ENCODE measurements around the gene ANP32B.

- no peak for TF ChIP-seq CTCF (IDR thresholded peaks at IDR 0.05 in 4 of 5, conservative IDR thresholded peaks at IDR 0.05 in 1 of 5)
- TF ChIP-seq POLR2A (IDR thresholded peaks at IDR 0.05), result no peak
These were observed 56.5 kb downstream of the ANP32B start for GRCh38 chr9:98039607-98040017.

Measured in gastrocnemius medialis (tissue), 4 donors.